D721Med (cell line): ENCODE results near the gene SSBP1.

Experiments used
- DNase-seq: peaks from one replicate; pipeline ENCODE4 v3.0.0; 2011; ENCODE audit warnings: low spot score; ENCODE audit not compliant: insufficient read length
- FAIRE-seq: peaks from 2 replicates; lab custom pipeline; 2011; peaks lifted over from hg19 to GRCh38; lab: Jason Lieb, UNC
- TF ChIP-seq, protein P1 (sequence below): IDR thresholded peaks from 2 replicates; pipeline ENCODE4 v1.5.1; 2012; ENCODE audit warnings: mild to moderate bottlenecking, control low read depth; ENCODE audit not compliant: insufficient read depth; ENCODE audit errors: missing control alignments

The SSBP1 gene

DNA sequence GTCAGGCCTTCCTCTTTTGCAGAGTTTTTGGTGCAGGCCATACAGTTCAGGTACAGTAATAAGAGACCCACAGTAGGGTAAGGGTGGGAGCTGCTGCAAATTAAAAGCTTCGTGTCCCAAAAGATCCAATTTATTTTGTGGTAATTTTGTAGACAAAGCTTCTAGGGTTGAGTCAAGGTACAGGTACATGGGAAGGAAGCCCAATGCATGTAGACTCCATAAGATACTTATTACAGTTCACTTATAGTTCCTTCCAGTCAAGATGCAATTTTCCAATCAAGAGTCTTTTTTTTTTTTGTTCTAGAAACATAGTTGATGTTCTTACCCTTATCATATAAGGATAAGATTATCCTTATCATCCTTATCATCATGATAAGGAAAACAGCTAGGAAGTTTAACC is 38.2 kb downstream of the SSBP1 start, which contains the start of gene TAS2R4:
TAS2R4 (plus strand) TSS at position 301 of the 400 bp plus-strand sequence. CDS start 1,815 bp downstream, outside the sequence.
- DNase-seq (no peak), FAIRE-seq (no peak)
- TF ChIP-seq, protein P1, sequence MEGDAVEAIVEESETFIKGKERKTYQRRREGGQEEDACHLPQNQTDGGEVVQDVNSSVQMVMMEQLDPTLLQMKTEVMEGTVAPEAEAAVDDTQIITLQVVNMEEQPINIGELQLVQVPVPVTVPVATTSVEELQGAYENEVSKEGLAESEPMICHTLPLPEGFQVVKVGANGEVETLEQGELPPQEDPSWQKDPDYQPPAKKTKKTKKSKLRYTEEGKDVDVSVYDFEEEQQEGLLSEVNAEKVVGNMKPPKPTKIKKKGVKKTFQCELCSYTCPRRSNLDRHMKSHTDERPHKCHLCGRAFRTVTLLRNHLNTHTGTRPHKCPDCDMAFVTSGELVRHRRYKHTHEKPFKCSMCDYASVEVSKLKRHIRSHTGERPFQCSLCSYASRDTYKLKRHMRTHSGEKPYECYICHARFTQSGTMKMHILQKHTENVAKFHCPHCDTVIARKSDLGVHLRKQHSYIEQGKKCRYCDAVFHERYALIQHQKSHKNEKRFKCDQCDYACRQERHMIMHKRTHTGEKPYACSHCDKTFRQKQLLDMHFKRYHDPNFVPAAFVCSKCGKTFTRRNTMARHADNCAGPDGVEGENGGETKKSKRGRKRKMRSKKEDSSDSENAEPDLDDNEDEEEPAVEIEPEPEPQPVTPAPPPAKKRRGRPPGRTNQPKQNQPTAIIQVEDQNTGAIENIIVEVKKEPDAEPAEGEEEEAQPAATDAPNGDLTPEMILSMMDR: no peak

DNA sequence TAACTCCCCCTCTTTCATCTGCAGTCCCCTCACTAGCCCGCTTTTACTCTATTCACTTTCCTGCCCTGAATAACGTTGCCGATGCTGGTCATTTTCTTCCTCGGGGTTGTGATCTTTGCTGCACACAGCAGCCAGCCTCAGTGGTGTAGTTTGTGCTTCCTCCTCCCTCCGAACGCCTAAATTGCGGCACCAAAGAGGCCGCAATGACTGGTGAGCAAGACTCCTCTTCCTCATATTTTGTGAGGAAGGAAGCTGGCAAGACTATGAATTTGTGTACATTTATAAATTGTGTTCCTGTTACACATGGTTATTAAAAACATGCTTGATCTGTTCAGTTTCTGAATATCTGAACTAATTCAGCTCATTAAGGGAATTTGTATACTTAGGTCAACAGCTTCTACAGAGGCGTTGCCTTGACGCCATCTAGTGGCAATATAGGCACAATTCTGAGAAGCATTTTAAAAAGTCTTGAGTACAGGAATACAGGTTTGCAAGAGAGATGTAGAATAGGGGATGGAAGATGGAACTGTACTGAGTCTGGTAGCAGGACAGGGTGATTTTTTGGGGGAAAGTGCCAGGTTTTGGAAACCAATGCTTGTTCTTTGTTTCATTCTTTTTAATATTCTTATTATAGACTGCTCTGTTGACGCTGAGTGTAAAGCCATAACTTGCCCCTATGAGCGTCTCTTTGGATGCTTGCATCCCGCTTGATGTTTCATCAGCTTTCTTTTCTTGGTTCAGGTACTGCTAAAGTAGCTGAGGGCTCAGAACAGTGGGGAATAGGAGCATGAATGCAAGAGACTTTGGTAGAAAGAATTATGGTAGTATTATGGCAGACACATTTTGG is 47.8 kb downstream of the SSBP1 start:
- FAIRE-seq (peak; percentile 53), DNase-seq (peak; percentile 38)
- TF ChIP-seq, protein P1: peak; percentile 92

DNA sequence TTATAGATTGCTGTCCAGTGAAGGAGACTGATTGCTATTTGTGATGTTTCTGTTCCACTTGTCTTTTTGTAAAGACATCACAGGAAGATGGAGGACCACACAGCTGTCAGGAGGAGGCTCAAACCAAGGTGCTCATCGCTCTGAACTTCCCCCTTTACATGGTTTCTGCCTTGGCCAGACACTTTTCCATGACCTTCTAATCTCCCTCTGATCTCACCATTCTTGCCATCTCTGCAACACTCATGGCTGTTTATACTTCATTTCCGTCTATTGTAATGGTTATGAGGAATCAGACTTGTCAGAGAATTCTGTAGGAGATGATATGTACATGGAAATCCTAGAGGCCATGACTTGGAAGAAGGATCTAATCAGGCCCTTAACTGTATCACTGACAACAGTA is 50.1 kb downstream of the SSBP1 start:
- TF ChIP-seq, protein P1: no peak
- DNase-seq (no peak), FAIRE-seq (no peak)

DNA sequence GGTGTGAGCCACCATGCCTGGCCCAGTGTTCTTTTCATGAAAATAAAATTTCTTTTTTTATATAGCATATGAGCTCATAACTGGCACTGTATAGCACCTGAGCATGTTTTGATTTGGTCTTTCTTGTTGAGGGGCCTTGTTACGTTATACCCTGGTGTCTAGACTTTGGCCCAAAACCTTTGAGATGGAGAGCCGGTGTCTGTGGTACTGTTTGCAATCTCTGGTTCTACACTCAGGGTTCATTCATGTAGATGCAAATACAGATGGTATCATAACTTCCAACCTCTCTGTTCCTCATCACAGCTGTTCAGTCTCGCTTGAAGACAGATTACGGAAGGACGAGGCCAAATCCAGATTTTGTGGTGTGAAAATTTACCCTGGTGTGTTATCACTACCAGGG is 51.8 kb downstream of the SSBP1 start, which contains the start of gene TAS2R5:
TAS2R5 (plus strand) TSS at position 301 of the 400 bp plus-strand sequence. CDS start 145 bp downstream, outside the sequence.
- TF ChIP-seq, protein P1: no peak
- DNase-seq: no peak
- FAIRE-seq: no peak

DNA sequence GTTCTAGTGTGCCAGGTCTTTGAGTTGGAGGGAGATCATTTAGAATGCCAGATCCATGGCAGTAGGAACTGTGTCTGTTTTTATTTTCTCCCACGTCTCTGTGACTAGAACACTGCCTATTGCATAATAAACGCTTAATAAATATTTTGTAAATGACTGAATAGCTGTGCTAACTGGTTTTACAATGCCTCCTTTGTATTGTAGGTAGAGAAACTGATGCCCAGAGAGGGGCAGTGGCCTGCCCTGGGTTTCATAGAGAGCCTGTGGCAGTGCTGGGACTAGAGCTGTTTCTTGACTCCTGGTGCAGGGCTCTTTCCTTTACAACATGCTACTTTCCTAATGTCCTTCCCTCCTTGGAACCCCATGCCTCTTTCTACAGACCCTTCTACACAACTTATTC is 54.4 kb downstream of the SSBP1 start:
- DNase-seq: no peak
- no peak for FAIRE-seq
- TF ChIP-seq, protein P1: no peak
